H7 (cell line): ENCODE data around the gene ZNF668. TPM values are rescaled to one million over a fixed set of nuclear protein-coding genes. Genes with fewer than 3 reads are reported as not detected.
A peak's percentile ranks its signal among the peaks of the same experiment; 100 is the strongest.

ENCODE experiments used
- DNase-seq: peaks from one replicate; pipeline ENCODE4 v3.0.0; 2012
- H3K27me3 ChIP-seq: 2 replicates; pipeline ENCODE4 v1.6.0; 2011; ENCODE audit warnings: mild to moderate bottlenecking, low read length; ENCODE audit not compliant: control insufficient read depth, insufficient read depth
- H3K36me3 ChIP-seq: replicated peaks from 2 replicates; pipeline ENCODE4 v1.5.1; 2011; ENCODE audit warnings: low read length; ENCODE audit not compliant: control insufficient read depth, insufficient read depth
- H3K4me3 ChIP-seq: 2 replicates; pipeline ENCODE4 v1.5.1; 2011; ENCODE audit warnings: low read depth, mild to moderate bottlenecking, control low read depth, low read length, moderate library complexity; ENCODE audit not compliant: insufficient read depth
- total RNA-seq: library from RNA; depleted of rRNA; stranded (reverse); fragments of >200 nt; shearing (Covaris generic); gene quantifications from 2 replicates; pipeline ENCODE4 v1.2.3, GENCODE V29; 2014

ZNF668 gene
- total RNA-seq, 1 experiment from 2014 or later, result 19.9 TPM

DNA sequence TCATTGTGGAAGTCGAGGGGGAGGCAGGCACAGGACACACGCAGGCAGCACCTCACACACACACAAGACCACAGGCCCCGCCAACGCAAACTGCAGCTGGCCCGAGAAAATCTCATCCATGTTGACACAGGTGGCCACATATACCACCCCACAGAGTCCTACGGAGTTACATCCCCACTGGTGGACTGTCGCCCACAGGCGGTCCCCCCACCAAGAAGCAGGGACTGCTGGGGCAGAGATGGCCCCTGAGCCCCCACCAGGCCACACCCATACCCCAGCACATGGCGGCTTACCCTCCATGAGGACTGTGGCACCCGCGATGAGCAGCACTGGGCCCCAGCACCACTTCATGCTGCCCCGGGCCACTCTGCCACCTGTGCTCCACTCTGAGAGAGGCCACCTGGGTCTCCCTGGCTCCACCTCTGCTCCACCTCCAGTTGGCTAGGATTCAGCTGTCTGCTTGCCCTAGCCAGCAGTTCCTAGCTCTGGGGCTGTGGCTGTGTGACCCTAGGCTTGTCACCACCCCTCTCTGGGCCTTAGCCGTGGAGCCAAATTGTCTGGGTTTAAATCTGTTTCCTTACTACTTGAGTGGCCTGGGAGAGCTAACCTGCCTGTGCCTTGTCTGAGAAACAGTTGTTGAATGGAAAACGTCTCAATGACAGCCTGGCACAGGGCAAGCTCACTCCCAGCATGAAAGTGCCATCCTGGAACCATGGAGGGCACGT lies 14.6 kb upstream of the ZNF668 start, which contains the start of gene PRSS53:
TSS of gene PRSS53 (minus strand) at position 485 of the 725 bp plus-strand sequence. CDS start at position 351, 134 bp downstream.
- H3K36me3 ChIP-seq, result peaks cover 12% of the 10 kb centered on the region
- DNase-seq, result peak; percentile 30
- no peaks in the 10 kb centered on the region for H3K27me3 ChIP-seq
- H3K4me3 ChIP-seq, result no peak within 1 kb of the TSS

GRCh38 chr16:31087971-31088370 lies 13.9 kb upstream of the ZNF668 start:
- H3K4me3 ChIP-seq, result no peak overlapping the region
- no peak for DNase-seq
- no peaks in the 10 kb centered on the region for H3K27me3 ChIP-seq
- peaks cover 12% of the 10 kb centered on the region for H3K36me3 ChIP-seq

- Histone ChIP-seq H3K36me3 (peaks cover 12% of the 10 kb centered on the region), H3K27me3 (no peaks in the 10 kb centered on the region), H3K4me3 (no peak overlapping the region)
- DNase-seq, result no peak
Measured at GRCh38 chr16:31087481-31087880, 13.4 kb upstream of the ZNF668 start.

GRCh38 chr16:31086629-31086906 lies 12.5 kb upstream of the ZNF668 start:
- Histone ChIP-seq H3K36me3 (peaks cover 13% of the 10 kb centered on the region), H3K27me3 (no peaks in the 10 kb centered on the region), H3K4me3 (no peak overlapping the region)
- DNase-seq, result no peak

- peaks cover 11% of the 10 kb centered on the region for H3K36me3 ChIP-seq
- H3K27me3 ChIP-seq, result no peaks in the 10 kb centered on the region
- no peak overlapping the region for H3K4me3 ChIP-seq
- DNase-seq, result no peak
Measured at GRCh38 chr16:31085873-31086628, 12.0 kb upstream of the ZNF668 start.

DNA sequence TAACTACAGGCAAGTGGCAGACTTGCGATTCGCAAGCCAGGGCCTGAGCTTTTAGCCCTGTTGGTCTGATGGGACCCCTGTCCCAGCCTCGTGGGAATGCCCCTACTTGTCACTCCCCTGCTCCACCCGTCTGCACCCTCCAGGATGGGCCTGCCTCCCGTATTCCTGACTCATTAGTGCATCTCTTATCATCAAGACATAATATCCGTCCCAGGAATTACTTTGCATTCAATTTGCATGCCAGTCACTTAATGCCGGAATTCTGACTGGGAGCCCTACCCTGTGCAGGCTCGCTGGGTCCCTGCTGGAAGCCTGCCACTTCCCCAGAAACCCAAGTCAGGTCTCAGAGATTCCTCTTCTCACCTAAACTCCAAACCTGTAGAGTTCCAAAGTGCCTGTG lies 11.4 kb upstream of the ZNF668 start:
- Histone ChIP-seq H3K27me3 (no peaks in the 10 kb centered on the region), H3K36me3 (peaks cover 11% of the 10 kb centered on the region), H3K4me3 (no peak overlapping the region)
- no peak for DNase-seq

DNA sequence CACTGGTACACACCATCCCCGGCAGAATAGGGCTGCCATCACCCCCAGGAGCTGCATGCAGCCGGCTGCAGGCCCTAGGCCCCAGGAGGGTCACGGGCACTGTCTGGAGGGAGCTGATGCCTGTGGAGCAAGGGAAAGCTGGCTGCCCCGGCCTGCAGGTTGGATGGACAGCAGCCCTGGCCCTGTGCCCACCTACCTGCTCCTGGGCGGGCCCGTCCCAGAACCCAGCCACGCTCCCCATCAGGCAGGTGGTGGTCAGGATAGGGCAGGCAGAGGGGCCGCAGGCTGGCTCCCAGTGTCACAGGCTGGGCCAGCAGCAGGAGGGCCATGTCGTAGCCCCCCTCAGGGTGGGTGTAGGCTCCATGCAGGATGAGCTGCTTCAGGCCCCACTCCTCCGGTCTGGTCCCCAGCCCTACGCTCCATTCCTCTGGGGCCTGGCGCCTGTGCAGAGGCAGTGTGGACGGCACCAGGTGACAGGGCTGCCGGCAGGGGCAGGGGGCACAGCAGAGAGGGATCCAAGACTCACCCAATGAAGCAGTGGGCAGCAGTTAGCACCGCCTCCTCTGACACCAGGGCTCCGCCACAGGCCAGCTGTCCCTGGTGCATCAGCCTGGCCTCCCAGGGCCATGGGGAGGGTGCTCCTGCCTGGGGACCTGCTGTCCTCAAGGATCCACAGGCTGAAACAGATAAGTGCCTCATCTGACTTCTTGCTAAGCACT lies 10.7 kb upstream of the ZNF668 start:
- H3K36me3 ChIP-seq, result peaks cover 11% of the 10 kb centered on the region
- H3K4me3 ChIP-seq, result no peak overlapping the region
- no peaks in the 10 kb centered on the region for H3K27me3 ChIP-seq
- DNase-seq, result peak; percentile 70

- no peak overlapping the region for H3K4me3 ChIP-seq
- peaks cover 15% of the 10 kb centered on the region for H3K36me3 ChIP-seq
- peak; percentile 51 for DNase-seq
- no peaks in the 10 kb centered on the region for H3K27me3 ChIP-seq
Measured at GRCh38 chr16:31083981-31084380, 9.9 kb upstream of the ZNF668 start.

DNA sequence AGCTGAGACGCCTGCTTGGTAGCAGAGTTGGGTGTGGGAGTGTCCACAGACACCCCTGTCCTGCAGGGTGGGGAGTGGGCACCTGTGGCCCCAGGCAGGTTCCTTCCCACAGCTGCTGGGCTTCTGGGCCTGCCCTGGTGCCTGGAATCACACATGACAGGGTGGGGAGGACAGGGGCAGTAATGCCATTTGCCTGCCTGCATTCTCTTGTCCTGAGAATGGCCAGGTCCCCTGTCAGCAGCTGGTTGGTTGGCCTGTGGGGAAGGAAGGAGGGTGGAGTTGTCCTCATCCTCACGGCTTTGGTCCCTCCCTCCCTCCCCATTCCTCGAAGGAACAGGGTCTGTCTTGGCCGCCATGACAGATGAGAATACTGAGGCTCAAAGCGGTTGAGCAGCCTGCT lies 9.5 kb upstream of the ZNF668 start:
- H3K36me3 ChIP-seq, result peaks cover 18% of the 10 kb centered on the region
- DNase-seq, result peak; percentile 57
- no peak overlapping the region for H3K4me3 ChIP-seq
- H3K27me3 ChIP-seq, result no peaks in the 10 kb centered on the region

- Histone ChIP-seq H3K4me3 (no peak overlapping the region), H3K36me3 (peaks cover 22% of the 10 kb centered on the region), H3K27me3 (no peaks in the 10 kb centered on the region)
- peak; percentile 46 for DNase-seq
Measured at GRCh38 chr16:31083081-31083480, 9.0 kb upstream of the ZNF668 start.

- Histone ChIP-seq H3K27me3 (no peaks in the 10 kb centered on the region), H3K4me3 (no peak overlapping the region), H3K36me3 (peaks cover 26% of the 10 kb centered on the region)
- peak; percentile 58 for DNase-seq
Measured at GRCh38 chr16:31082368-31083045, 8.5 kb upstream of the ZNF668 start.

DNA sequence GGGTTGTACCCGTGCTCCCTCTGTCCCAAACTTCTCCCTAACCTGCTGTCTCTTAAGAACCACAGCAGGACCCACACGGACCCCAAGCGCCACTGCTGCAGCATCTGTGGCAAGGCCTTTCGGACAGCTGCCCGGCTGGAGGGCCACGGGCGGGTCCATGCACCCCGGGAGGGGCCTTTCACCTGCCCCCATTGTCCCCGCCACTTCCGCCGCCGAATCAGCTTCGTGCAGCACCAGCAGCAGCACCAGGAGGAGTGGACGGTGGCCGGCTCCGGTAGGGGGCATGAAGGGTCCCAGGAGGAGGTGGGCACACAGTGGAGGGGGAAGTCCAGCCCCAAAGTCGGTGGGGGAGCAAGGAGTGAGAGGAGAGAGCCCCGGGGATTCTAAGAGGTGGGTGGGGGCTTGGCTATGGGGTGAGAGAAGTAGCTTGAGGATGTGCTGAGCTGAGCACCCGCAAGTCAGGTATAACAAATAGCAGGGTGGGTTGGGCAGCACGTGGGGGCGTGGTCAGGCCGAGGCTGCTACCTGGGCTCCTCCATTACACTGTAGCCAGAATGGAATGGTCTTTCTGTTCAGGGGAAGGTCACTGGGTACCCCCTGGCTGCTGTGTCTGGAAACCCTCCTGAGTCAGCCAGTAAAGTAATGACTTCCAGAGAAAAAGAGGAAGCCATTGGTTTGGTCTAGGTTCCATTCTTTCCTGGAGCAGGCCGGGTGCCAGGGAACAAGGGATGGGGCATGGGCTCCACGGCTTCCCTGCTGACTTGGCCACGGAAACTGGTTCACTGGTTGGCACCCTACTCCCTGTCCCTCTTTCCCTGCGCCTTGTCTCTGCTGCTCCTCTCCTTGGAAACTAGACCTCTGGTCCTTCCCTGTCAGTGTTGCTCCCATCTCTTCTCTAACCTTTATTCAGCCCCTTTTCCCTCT lies 7.7 kb upstream of the ZNF668 start:
- peak; percentile 55 for DNase-seq
- H3K27me3 ChIP-seq, result no peaks in the 10 kb centered on the region
- no peak overlapping the region for H3K4me3 ChIP-seq
- peaks cover 34% of the 10 kb centered on the region for H3K36me3 ChIP-seq

DNA sequence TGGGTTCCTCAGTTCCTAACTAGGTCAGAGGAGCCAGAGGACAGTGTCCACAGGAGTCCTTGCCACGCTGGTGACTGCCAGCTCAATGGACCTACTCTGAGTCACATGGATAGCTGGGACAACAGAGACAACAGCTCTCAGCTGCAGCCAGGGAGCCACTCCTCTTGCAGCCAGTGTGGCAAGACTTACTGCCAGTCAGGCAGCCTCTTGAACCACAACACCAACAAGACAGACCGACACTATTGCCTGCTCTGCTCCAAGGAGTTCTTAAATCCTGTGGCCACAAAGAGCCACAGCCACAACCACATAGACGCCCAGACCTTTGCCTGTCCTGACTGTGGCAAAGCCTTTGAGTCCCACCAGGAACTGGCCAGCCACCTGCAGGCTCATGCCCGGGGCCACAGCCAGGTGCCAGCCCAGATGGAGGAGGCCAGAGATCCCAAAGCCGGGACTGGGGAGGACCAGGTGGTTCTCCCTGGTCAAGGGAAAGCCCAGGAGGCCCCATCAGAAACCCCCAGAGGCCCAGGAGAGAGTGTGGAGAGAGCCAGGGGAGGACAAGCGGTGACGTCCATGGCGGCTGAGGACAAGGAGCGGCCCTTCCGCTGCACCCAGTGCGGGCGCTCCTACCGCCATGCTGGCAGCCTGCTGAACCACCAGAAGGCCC lies 6.8 kb upstream of the ZNF668 start:
- Histone ChIP-seq H3K4me3 (no peak overlapping the region), H3K36me3 (peaks cover 35% of the 10 kb centered on the region), H3K27me3 (no peaks in the 10 kb centered on the region)
- peak; percentile 52 for DNase-seq
